HepG2 (cell line): Measurements from ENCODE around the gene MYO6.

Experiments
- E2F1 ChIP-seq: sonication (generic); formaldehyde crosslinking; IDR thresholded peaks from 2 replicates; pipeline ENCODE4 v1.5.0; 2020; ENCODE audit warnings: missing genetic modification reagents
- FOXP1 ChIP-seq, 2 experiments: fragments of 450-650 bp in 1 of 2; IDR thresholded peaks; 2 replicates each; pipeline ENCODE4 v1.6.1; 2017 to 2018; ENCODE audit warnings: antibody characterized with exemption in 1 of 2
- GABPB1 ChIP-seq: IDR thresholded peaks from 2 replicates; pipeline ENCODE4 v1.6.1; 2016; ENCODE audit warnings: mild to moderate bottlenecking, missing genetic modification reagents, moderate library complexity, missing compliant biosample characterization
- NFYB ChIP-seq: sonication (generic); formaldehyde crosslinking; IDR thresholded peaks from 2 replicates; pipeline ENCODE4 v1.4.0; 2020; ENCODE audit warnings: missing genetic modification reagents
- ZKSCAN5 ChIP-seq: sonication (generic); formaldehyde crosslinking; IDR thresholded peaks from 2 replicates; pipeline ENCODE4 v1.5.1; 2020; ENCODE audit warnings: mild to moderate bottlenecking, missing genetic modification reagents
- ZNF24 ChIP-seq: fragments of 450-650 bp; IDR thresholded peaks from 2 replicates; pipeline ENCODE4 v1.6.1; 2017; ENCODE audit warnings: antibody characterized with exemption, mild to moderate bottlenecking

- TF ChIP-seq E2F1 (CRISPR knock-in tag): no peak
- no peak for TF ChIP-seq GABPB1 (CRISPR knock-in tag)
- no peak for TF ChIP-seq NFYB (CRISPR knock-in tag)
- no peak for TF ChIP-seq ZNF24
- no peak for TF ChIP-seq ZKSCAN5 (CRISPR knock-in tag)
- no peak for TF ChIP-seq FOXP1 (IDR thresholded peaks at IDR 0.05)
- no peak for TF ChIP-seq FOXP1 (CRISPR knock-in tag; IDR thresholded peaks at IDR 0.05)
These were observed 51.9 kb downstream of the MYO6 start for GRCh38 chr6:75800708-75801505.
